GM18520 (cell line): Measurements from ENCODE around the gene MBOAT2.

Experiments used
- ATAC-seq: cut with Tn5 transposase; IDR thresholded peaks from one replicate; pipeline ENCODE4 v1.9.1; 2021; ENCODE audit not compliant: unreplicated experiment

The MBOAT2 gene

GRCh38 chr2:9018109-9018508, 14.6 kb upstream of the MBOAT2 start:
- ATAC-seq = no peak

GRCh38 chr2:9017411-9017810, 13.9 kb upstream of the MBOAT2 start:
- no peak for ATAC-seq

GRCh38 chr2:9015998-9016397, 12.5 kb upstream of the MBOAT2 start:
- ATAC-seq = no peak

GRCh38 chr2:9013403-9013802, 9.9 kb upstream of the MBOAT2 start:
- ATAC-seq = no peak

- ATAC-seq = no peak
Observed at GRCh38 chr2:9010866-9011265, 7.4 kb upstream of the MBOAT2 start.

- no peak for ATAC-seq
Observed at GRCh38 chr2:9008951-9009664, 5.6 kb upstream of the MBOAT2 start.

GRCh38 chr2:9006368-9006767, 2.9 kb upstream of the MBOAT2 start:
- ATAC-seq = no peak

- no peak for ATAC-seq
Observed at GRCh38 chr2:9004338-9005204, 1.1 kb upstream of the MBOAT2 start.

- ATAC-seq = no peak
Observed at GRCh38 chr2:9003366-9003615, 193 bp downstream of the MBOAT2 start.

GRCh38 chr2:9002637-9003365, 683 bp downstream of the MBOAT2 start:
- no peak for ATAC-seq

- ATAC-seq = no peak
Observed at GRCh38 chr2:9002313-9002636, 1.2 kb downstream of the MBOAT2 start.

GRCh38 chr2:9001778-9002177, 1.7 kb downstream of the MBOAT2 start:
- ATAC-seq = no peak

- no peak for ATAC-seq
Observed at GRCh38 chr2:9001229-9001628, 2.3 kb downstream of the MBOAT2 start.

GRCh38 chr2:9000442-9000841, 3.0 kb downstream of the MBOAT2 start:
- ATAC-seq = no peak

- ATAC-seq = no peak
Observed at GRCh38 chr2:8999797-9000196, 3.7 kb downstream of the MBOAT2 start.

GRCh38 chr2:8999102-8999446, 4.4 kb downstream of the MBOAT2 start:
- ATAC-seq = no peak

- no peak for ATAC-seq
Observed at GRCh38 chr2:8998418-8999101, 4.9 kb downstream of the MBOAT2 start.

GRCh38 chr2:8997631-8998030, 5.9 kb downstream of the MBOAT2 start:
- ATAC-seq = no peak

- ATAC-seq = no peak
Observed at GRCh38 chr2:8997108-8997507, 6.4 kb downstream of the MBOAT2 start.

GRCh38 chr2:8996006-8996405, 7.5 kb downstream of the MBOAT2 start:
- ATAC-seq = no peak

- ATAC-seq = no peak
Observed at GRCh38 chr2:8994386-8994785, 9.1 kb downstream of the MBOAT2 start.

GRCh38 chr2:8993902-8994278, 9.6 kb downstream of the MBOAT2 start:
- ATAC-seq = no peak
